GM20000 (cell line): ENCODE data around the gene TRMO.

ENCODE experiments used
- DNase-seq: peaks from one replicate; pipeline ENCODE4 v3.0.0; 2012; ENCODE audit warnings: low spot score
- TF ChIP-seq, protein P1 (sequence below): IDR thresholded peaks from 2 replicates; pipeline ENCODE4 v1.5.1; 2012; ENCODE audit warnings: mild to moderate bottlenecking, control low read depth; ENCODE audit errors: extremely low read depth, missing control alignments

The TRMO gene

DNA sequence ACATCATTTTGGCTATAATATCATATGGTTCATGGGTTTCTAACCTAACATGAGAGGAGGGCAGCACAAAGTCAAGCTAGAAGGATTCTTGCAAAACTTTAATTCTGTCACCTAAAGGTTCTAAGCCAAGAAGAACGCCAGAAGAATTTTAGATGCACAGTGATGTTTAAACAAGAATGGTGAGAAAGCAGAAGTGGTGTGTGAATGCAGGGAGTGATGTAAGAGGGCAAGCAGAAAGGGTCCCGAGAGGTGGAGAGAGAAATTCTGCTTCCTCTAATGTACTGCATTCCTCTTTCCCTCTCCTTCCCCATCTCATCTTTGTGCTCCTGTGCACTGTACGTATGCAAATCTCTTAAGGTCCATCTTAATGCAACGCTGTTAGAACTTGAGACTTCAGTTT is 2.1 kb upstream of the TRMO start:
- TF ChIP-seq, protein P1, sequence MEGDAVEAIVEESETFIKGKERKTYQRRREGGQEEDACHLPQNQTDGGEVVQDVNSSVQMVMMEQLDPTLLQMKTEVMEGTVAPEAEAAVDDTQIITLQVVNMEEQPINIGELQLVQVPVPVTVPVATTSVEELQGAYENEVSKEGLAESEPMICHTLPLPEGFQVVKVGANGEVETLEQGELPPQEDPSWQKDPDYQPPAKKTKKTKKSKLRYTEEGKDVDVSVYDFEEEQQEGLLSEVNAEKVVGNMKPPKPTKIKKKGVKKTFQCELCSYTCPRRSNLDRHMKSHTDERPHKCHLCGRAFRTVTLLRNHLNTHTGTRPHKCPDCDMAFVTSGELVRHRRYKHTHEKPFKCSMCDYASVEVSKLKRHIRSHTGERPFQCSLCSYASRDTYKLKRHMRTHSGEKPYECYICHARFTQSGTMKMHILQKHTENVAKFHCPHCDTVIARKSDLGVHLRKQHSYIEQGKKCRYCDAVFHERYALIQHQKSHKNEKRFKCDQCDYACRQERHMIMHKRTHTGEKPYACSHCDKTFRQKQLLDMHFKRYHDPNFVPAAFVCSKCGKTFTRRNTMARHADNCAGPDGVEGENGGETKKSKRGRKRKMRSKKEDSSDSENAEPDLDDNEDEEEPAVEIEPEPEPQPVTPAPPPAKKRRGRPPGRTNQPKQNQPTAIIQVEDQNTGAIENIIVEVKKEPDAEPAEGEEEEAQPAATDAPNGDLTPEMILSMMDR, result no peak
- no peak for DNase-seq

DNA sequence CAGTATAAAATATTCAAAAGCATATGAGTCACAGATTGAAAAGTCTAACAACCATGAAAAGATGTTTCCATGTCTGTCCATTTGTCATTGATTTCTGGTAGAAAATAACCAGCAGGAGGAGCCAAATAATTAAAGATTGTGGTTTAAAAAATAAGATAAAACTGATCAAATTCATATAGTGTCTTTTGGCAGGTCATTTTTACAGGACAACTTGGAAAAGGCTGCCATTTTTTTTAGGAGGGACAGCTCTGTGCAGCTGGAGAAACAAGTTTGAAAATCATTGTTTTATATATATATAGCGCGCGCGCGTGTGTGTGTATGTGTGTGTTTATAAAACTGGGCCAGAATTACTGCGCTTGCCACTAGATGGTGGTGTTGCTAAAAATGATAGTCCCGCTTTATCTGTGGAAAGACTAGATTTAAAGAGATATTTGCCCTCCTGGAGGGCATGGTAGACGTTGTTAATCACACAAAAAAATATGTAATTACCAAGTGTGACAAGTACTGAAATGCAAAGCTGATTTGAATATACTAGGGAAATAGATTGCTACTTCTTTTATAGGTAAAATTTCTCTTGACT is 1.3 kb upstream of the TRMO start:
- TF ChIP-seq, protein P1, result peak; percentile 20
- peak; percentile 40 for DNase-seq

DNA sequence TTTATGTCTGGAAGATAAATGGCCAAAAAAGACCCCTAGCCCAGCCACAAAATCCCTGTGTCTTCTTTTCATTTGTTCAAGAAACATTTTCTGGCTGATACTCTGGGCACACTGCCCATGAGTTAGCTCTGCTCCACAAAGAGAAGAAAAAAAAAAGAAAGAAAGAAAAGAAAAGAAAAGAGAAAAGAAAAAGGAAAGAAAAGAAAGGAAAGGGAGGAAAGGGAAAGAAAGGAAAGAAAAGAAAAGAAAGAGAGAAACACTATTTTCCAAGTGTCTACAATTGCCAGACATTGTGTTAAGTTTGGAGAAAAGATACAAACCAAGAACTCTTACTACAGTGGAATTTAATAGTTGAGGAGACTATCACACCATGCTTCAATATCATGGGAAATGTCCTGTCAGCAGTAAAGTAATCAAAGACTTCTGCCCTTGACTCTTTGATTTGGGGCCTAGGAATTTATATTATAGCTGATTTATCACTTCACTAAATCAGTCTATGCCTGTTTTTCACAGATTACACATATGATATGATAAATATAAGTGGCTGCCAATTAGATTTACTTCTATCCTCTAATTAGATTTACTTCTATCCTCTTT is 3.0 kb downstream of the TRMO start:
- TF ChIP-seq, protein P1, result no peak
- DNase-seq, result no peak

DNA sequence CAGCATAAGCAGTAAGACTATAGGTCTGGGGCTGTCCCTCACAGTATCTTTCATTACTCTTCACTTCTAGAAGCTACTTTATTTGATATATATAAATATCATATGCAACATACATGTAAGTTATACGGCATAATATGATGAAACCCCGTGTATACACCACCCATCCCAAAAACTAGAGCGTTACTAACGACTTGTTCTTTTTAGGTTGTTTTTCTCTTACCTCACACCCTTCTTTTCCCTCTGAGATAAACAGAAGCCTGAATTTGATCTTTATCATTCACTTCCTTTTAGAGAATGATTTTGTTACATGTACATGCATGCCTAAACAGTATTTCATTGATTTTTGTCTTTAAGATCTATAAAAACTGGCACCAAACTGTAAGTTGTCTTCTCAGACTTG is 3.7 kb downstream of the TRMO start:
- TF ChIP-seq, protein P1, result no peak
- no peak for DNase-seq

DNA sequence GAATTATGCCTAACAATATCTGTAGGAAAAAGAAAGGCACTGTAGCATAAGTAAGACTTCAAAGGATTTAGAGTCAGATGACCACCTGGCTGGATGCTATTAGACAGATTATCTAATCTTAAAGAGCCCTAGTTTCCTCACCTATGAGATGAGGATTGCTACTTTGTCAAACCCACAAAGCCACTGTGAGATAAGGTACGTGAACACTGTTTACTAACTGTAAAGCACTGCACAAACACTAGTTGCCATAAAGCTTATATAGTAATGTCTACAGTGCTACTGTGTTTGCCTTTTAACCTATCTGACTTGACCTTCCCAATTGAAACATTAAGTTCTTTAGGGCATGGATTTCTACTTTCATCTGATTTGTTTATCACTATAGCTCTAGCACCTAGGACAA is 10.3 kb downstream of the TRMO start:
- no peak for DNase-seq
- TF ChIP-seq, protein P1, result no peak

DNA sequence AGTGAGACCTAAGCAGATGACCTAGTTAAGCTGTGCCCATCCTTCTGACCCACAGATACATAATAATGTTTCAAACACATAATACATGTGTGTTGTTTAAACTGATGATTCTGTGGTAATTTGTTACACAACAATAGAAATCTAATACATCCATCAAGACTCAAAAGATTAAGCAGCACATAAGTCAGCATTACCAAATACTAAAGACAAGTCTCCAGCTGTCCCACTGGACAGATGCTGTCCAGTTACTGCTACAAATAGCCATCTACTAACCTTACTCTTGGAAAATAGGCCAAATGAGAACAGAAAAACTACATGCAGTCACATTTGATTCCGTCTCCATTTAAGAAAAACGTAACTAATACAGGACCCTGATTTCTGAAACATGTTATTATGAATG is 10.8 kb downstream of the TRMO start:
- DNase-seq, result no peak
- TF ChIP-seq, protein P1, result no peak

DNA sequence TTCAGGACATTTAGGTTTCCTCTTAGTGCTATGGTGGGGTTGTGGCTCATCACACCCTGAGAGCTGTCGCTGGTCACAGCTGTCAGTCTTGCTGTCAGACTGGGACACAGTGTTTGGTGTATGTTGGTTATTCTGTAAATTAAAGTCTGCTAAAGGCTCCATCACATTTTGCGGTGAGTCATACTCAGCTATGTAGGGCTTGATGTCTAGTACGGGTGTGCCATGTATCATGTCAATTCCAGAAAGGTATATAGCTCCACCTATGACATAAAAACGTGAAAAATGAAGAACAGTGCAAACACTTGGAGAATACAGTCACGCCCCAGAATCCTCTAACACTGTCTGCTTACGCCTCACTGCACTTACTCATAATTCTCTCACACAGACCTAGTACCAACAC is 11.9 kb downstream of the TRMO start:
- no peak for DNase-seq
- TF ChIP-seq, protein P1, result no peak
